Activated CD8-positive, alpha-beta memory T cell treated with anti-CD3 and anti-CD28 coated beads for 1 hour (primary cell): Measurements from ENCODE around the gene DRAP1.

Experiments
- DNase-seq, 2 donors: peaks; one replicate each; pipeline ENCODE4 v3.0.0-alpha.2; 2020; ENCODE audit warnings: low read depth in 1 of 2; ENCODE audit errors: extremely low read depth in 1 of 2

The DRAP1 gene

GRCh38 chr11:65903715-65904114, 15.5 kb upstream of the DRAP1 start:
- DNase-seq = no peak

- DNase-seq = no peak
These were observed 12.6 kb upstream of the DRAP1 start for GRCh38 chr11:65906602-65907001.

GRCh38 chr11:65907878-65908277, 11.3 kb upstream of the DRAP1 start:
- no peak for DNase-seq

- DNase-seq = no peak
These were observed 7.3 kb upstream of the DRAP1 start for GRCh38 chr11:65911682-65912568.

GRCh38 chr11:65912845-65913244, 6.4 kb upstream of the DRAP1 start:
- no peak for DNase-seq

GRCh38 chr11:65915101-65915820, 4.0 kb upstream of the DRAP1 start:
- no peak for DNase-seq

GRCh38 chr11:65915821-65916251, 3.4 kb upstream of the DRAP1 start:
- DNase-seq = no peak

- DNase-seq = no peak
These were observed 2.8 kb upstream of the DRAP1 start for GRCh38 chr11:65916391-65916790.

- DNase-seq = no peak
These were observed 2.2 kb upstream of the DRAP1 start for GRCh38 chr11:65917077-65917433.

GRCh38 chr11:65917434-65918210, 1.6 kb upstream of the DRAP1 start:
- no peak for DNase-seq

GRCh38 chr11:65918211-65919140, 750 bp upstream of the DRAP1 start, which contains the start of gene C11orf68:
C11orf68 (minus strand) TSS chr11:65919062; CDS start chr11:65919031, 31 bp downstream.
- DNase-seq = no peak

- peak; percentile 11 to 41 for DNase-seq
These were observed 546 bp downstream of the DRAP1 start for GRCh38 chr11:65919573-65920371.

- DNase-seq = no peak
These were observed 1.2 kb downstream of the DRAP1 start for GRCh38 chr11:65920372-65920802.

GRCh38 chr11:65921033-65921555, 1.9 kb downstream of the DRAP1 start:
- DNase-seq = no peak

- no peak for DNase-seq
These were observed 2.6 kb downstream of the DRAP1 start for GRCh38 chr11:65921876-65922275.

- DNase-seq = no peak
These were observed 3.3 kb downstream of the DRAP1 start for GRCh38 chr11:65922565-65922964.

- DNase-seq = no peak
These were observed 6.2 kb downstream of the DRAP1 start for GRCh38 chr11:65925397-65925796.

- peak; percentile 43 to 56 for DNase-seq
These were observed 8.7 kb downstream of the DRAP1 start for GRCh38 chr11:65927904-65928397.

GRCh38 chr11:65928667-65929066, 9.4 kb downstream of the DRAP1 start:
- no peak for DNase-seq
